Astrocyte (in vitro differentiated cells and primary cell): ENCODE data around the gene ZBTB46.
"Not testable (repeated sequence)": the region's sequence is repeated elsewhere in the genome, so short reads cannot be mapped to it uniquely, and the experiment has no call there.

Experiments used
- CTCF ChIP-seq: IDR thresholded peaks from 2 replicates; pipeline ENCODE4 v1.5.1; 2011; ENCODE audit warnings: low read depth, mild to moderate bottlenecking, inconsistent platforms, low read length, moderate library complexity; ENCODE audit not compliant: insufficient read depth
- EZH2 ChIP-seq: IDR thresholded peaks from 2 replicates; pipeline ENCODE4 v1.6.1; 2012; ENCODE audit warnings: mild to moderate bottlenecking, low read length, inconsistent platforms; ENCODE audit not compliant: insufficient read depth

GRCh38 chr20:63730189-63730733 lies 100.8 kb downstream of the ZBTB46 start:
- not testable (repeated sequence) for TF ChIP-seq CTCF, EZH2
